WTC11 (cell line): Measurements from ENCODE around the gene ATP11A. TPM values are rescaled to one million over a fixed set of nuclear protein-coding genes. Genes with fewer than 3 reads are reported as not detected.

Experiments used
- ATAC-seq: fragments of 200-7000 bp; cut with Tn5 transposase; 2 replicates; pipeline ENCODE4 v1.10.0; 2021; ENCODE audit warnings: mild to moderate bottlenecking, moderate library complexity
- CTCF ChIA-PET: fragments of 300-600 bp; sonication (Branson Sonifier 250); formaldehyde crosslinking; loops from one replicate; lab custom pipeline; 2021; ENCODE audit warnings: antibody characterized with exemption; lab: Charles Lee
- POLR2A ChIA-PET: fragments of 350-600 bp; sonication (Branson Sonifier 250); formaldehyde crosslinking; loops from one replicate; lab custom pipeline; 2021; ENCODE audit warnings: antibody characterized with exemption; lab: Charles Lee
- DNase-seq: peaks from one replicate; pipeline ENCODE4 v3.0.0; 2021; ENCODE audit warnings: low spot score
- H3K27ac Mint-ChIP-seq: 2 replicates; pipeline ENCODE4 v1.8.0; 2021; ENCODE audit warnings: mixed read lengths
- H3K27me3 Mint-ChIP-seq: 2 replicates; pipeline ENCODE4 v1.8.0; 2021; ENCODE audit warnings: low read depth, mild to moderate bottlenecking, moderate library complexity, mixed read lengths
- H3K36me3 Mint-ChIP-seq: 2 replicates; pipeline ENCODE4 v1.8.0; 2021; ENCODE audit warnings: mixed read lengths
- H3K4me1 Mint-ChIP-seq: 2 replicates; pipeline ENCODE4 v1.8.0; 2022; ENCODE audit warnings: mixed read lengths
- H3K4me3 Mint-ChIP-seq: 2 replicates; pipeline ENCODE4 v1.8.0; 2021; ENCODE audit warnings: mild to moderate bottlenecking, moderate library complexity, mixed read lengths
- H3K9me3 Mint-ChIP-seq: 2 replicates; pipeline ENCODE4 v1.8.0; 2021; ENCODE audit warnings: mixed read lengths
- ARID4B ChIP-seq: sonication (generic); formaldehyde crosslinking; IDR thresholded peaks from 2 replicates; pipeline ENCODE4 v1.8.0; 2023; ENCODE audit warnings: missing genetic modification reagents, mild to moderate bottlenecking, borderline replicate concordance
- ATF2 ChIP-seq: sonication (generic); formaldehyde crosslinking; IDR thresholded peaks from 2 replicates; pipeline ENCODE4 v1.8.1; 2022; ENCODE audit warnings: low read depth, missing genetic modification reagents, borderline replicate concordance
- ATF3 ChIP-seq: sonication (generic); formaldehyde crosslinking; conservative IDR thresholded peaks from 2 replicates; pipeline ENCODE4 v1.8.1; 2022; ENCODE audit warnings: mild to moderate bottlenecking, missing genetic modification reagents
- ESRRA ChIP-seq: sonication (generic); formaldehyde crosslinking; IDR thresholded peaks from 2 replicates; pipeline ENCODE4 v1.8.1; 2022; ENCODE audit warnings: mild to moderate bottlenecking, missing genetic modification reagents, borderline replicate concordance
- ETV6 ChIP-seq: sonication (generic); formaldehyde crosslinking; IDR thresholded peaks from 2 replicates; pipeline ENCODE4 v1.8.1; 2022; ENCODE audit warnings: mild to moderate bottlenecking, missing genetic modification reagents
- FOXK1 ChIP-seq: sonication (generic); formaldehyde crosslinking; IDR thresholded peaks from 2 replicates; pipeline ENCODE4 v1.8.0; 2022; ENCODE audit warnings: mild to moderate bottlenecking, moderate library complexity, missing genetic modification reagents
- GTF2I ChIP-seq: fragments of 250-450 bp; sonication (Bioruptor Pico); conservative IDR thresholded peaks from 2 replicates; pipeline ENCODE4 v1.4.0; 2021; ENCODE audit warnings: mild to moderate bottlenecking
- HMGXB4 ChIP-seq: sonication (generic); formaldehyde crosslinking; IDR thresholded peaks from 2 replicates; pipeline ENCODE4 v1.8.1; 2023; ENCODE audit warnings: mild to moderate bottlenecking, moderate library complexity, missing genetic modification reagents
- NR3C1 ChIP-seq: sonication (generic); formaldehyde crosslinking; conservative IDR thresholded peaks from 2 replicates; pipeline ENCODE4 v1.8.1; 2023; ENCODE audit warnings: low read depth, mild to moderate bottlenecking, missing genetic modification reagents
- SP1 ChIP-seq: sonication (generic); formaldehyde crosslinking; conservative IDR thresholded peaks from 2 replicates; pipeline ENCODE4 v1.8.1; 2022; ENCODE audit warnings: missing genetic modification reagents
- ZBTB43 ChIP-seq: sonication (generic); formaldehyde crosslinking; IDR thresholded peaks from 2 replicates; pipeline ENCODE4 v1.8.1; 2023; ENCODE audit warnings: mild to moderate bottlenecking, missing genetic modification reagents
- ZNF532 ChIP-seq: fragments of 250-450 bp; sonication (Bioruptor Pico); IDR thresholded peaks from 2 replicates; pipeline ENCODE4 v1.9.0; 2021; ENCODE audit warnings: mild to moderate bottlenecking, borderline replicate concordance
- ZNF671 ChIP-seq: fragments of 250-450 bp; sonication (Bioruptor Pico); IDR thresholded peaks from 2 replicates; pipeline ENCODE4 v1.8.0; 2021; ENCODE audit warnings: mild to moderate bottlenecking
- total RNA-seq: library from RNA; stranded (reverse); gene quantifications from 3 replicates; pipeline ENCODE4 v1.2.3, GENCODE V29; 2021

Gene ATP11A
- total RNA-seq, 1 experiment from 2014 or later: 100 TPM

- Mint-ChIP-seq H3K9me3 (peaks cover 30% of the 10 kb centered on the region), H3K27ac (no peak overlapping the region), H3K27me3 (no peaks in the 10 kb centered on the region), H3K4me3 (no peak overlapping the region), H3K4me1 (no peaks in the 10 kb centered on the region), H3K36me3 (peaks cover 86% of the 10 kb centered on the region)
- POLR2A ChIA-PET: no interaction called here
- CTCF ChIA-PET: no interaction called here
- no peak for ATAC-seq
- TF ChIP-seq HMGXB4 (CRISPR knock-in tag) (no peak), FOXK1 (CRISPR knock-in tag) (no peak), ESRRA (no peak), ZNF671 (CRISPR knock-in tag) (no peak), ZNF532 (no peak), NR3C1 (CRISPR knock-in tag) (no peak), ETV6 (CRISPR knock-in tag) (no peak), ZBTB43 (CRISPR knock-in tag) (no peak), ATF2 (CRISPR knock-in tag) (no peak), SP1 (CRISPR knock-in tag) (no peak), ATF3 (CRISPR knock-in tag) (no peak), GTF2I (CRISPR knock-in tag) (no peak), ARID4B (CRISPR knock-in tag) (no peak)
- TF ChIP-seq, all 79 proteins: peak for 0
- no peak for DNase-seq
Measured at GRCh38 chr13:112815871-112816270, 126.0 kb downstream of the ATP11A start.
